ENCODE measurements around the gene C4BPB.

C4BPB gene

GRCh38 chr1:207069061-207069460, 19.6 kb upstream of the C4BPB start:
- no peak overlapping the region for H3K4me3 ChIP-seq (ENCODE audit: control insufficient read depth, low read depth, low read length)
- no peak for DNase-seq (ENCODE audit: low read depth)
- TF ChIP-seq CTCF (IDR thresholded peaks at IDR 0.05; ENCODE audit: control insufficient read depth, insufficient read depth, low read depth, low read length, missing control alignments): no peak

GRCh38 chr1:207069858-207070506, 18.7 kb upstream of the C4BPB start:
- no peak for DNase-seq (ENCODE audit: low read depth)
- no peak overlapping the region for H3K4me3 ChIP-seq (ENCODE audit: control insufficient read depth, low read depth, low read length)
- TF ChIP-seq CTCF (IDR thresholded peaks at IDR 0.05; ENCODE audit: control insufficient read depth, insufficient read depth, low read depth, low read length, missing control alignments): no peak

GRCh38 chr1:207070811-207071210, 17.8 kb upstream of the C4BPB start:
- no peak for DNase-seq (ENCODE audit: low read depth)
- no peak overlapping the region for H3K4me3 ChIP-seq (ENCODE audit: control insufficient read depth, low read depth, low read length)
- TF ChIP-seq CTCF (IDR thresholded peaks at IDR 0.05; ENCODE audit: control insufficient read depth, insufficient read depth, low read depth, low read length, missing control alignments): no peak

GRCh38 chr1:207071426-207071825, 17.2 kb upstream of the C4BPB start:
- no peak overlapping the region for H3K4me3 ChIP-seq (ENCODE audit: control insufficient read depth, low read depth, low read length)
- TF ChIP-seq CTCF (IDR thresholded peaks at IDR 0.05; ENCODE audit: control insufficient read depth, insufficient read depth, low read depth, low read length, missing control alignments): no peak
- DNase-seq (ENCODE audit: low read depth): no peak

GRCh38 chr1:207072233-207072632, 16.4 kb upstream of the C4BPB start:
- no peak for TF ChIP-seq CTCF (IDR thresholded peaks at IDR 0.05; ENCODE audit: control insufficient read depth, insufficient read depth, low read depth, low read length, missing control alignments)
- no peak overlapping the region for H3K4me3 ChIP-seq (ENCODE audit: control insufficient read depth, low read depth, low read length)
- no peak for DNase-seq (ENCODE audit: low read depth)

GRCh38 chr1:207073906-207074820, 14.5 kb upstream of the C4BPB start:
- no peak for TF ChIP-seq CTCF (IDR thresholded peaks at IDR 0.05; ENCODE audit: control insufficient read depth, insufficient read depth, low read depth, low read length, missing control alignments)
- H3K4me3 ChIP-seq (ENCODE audit: control insufficient read depth, low read depth, low read length): no peak overlapping the region
- DNase-seq (ENCODE audit: low read depth): no peak

Measured in AG09309 (cell line).